BLaER1 treated with 17β-estradiol and CSF1 and Interleukin-3, amounts not matched to agents 10 nM and 100 nM (cell line): ENCODE results near the gene GALNS.
A peak's percentile ranks its signal among the peaks of the same experiment; 100 is the strongest.

Experiments used
- H3K27ac ChIP-seq, 11 experiments: shearing (Covaris generic); formaldehyde crosslinking; 2 replicates each; pipeline ENCODE4 v1.8.1; 2022
- H3K27me3 ChIP-seq, 11 experiments: shearing (Covaris generic); formaldehyde crosslinking; 2 replicates each; pipeline ENCODE4 v1.8.1; 2022
- H3K36me3 ChIP-seq, 11 experiments: shearing (Covaris generic); formaldehyde crosslinking; 2 replicates each; pipeline ENCODE4 v1.8.1; 2022
- H3K4me1 ChIP-seq, 10 experiments: shearing (Covaris generic); formaldehyde crosslinking; 2 replicates each; pipeline ENCODE4 v1.8.1; 2022
- H3K4me2 ChIP-seq, 11 experiments: shearing (Covaris generic); formaldehyde crosslinking; 2 replicates each; pipeline ENCODE4 v1.8.1; 2022
- H3K4me3 ChIP-seq, 10 experiments: shearing (Covaris generic); formaldehyde crosslinking; 2 replicates each; pipeline ENCODE4 v1.8.1; 2022
- H3K9ac ChIP-seq, 11 experiments: shearing (Covaris generic); formaldehyde crosslinking; 2 replicates each; pipeline ENCODE4 v1.8.1; 2022
- H3K9me3 ChIP-seq, 11 experiments: shearing (Covaris generic); formaldehyde crosslinking; replicated peaks in 1 of 11; 2 replicates each; pipeline ENCODE4 v1.8.1; 2022
- H4K20me1 ChIP-seq, 11 experiments: shearing (Covaris generic); formaldehyde crosslinking; 2 replicates each; pipeline ENCODE4 v1.8.1; 2022
- Cebpa-rat ChIP-seq, 11 experiments: shearing (Covaris generic); IDR thresholded peaks; 2 replicates each; pipeline ENCODE4 v1.8.1; 2022

The GALNS gene

GRCh38 chr16:88855176-88855575 lies 1.6 kb downstream of the GALNS start:
- Histone ChIP-seq H4K20me1 (peaks cover 47 to 84% (median 60%) of the 10 kb centered on the region in 11 experiments; a peak in 21 of 22 replicates), H3K9me3 (no peaks in the 10 kb centered on the region), H3K27me3 (no peaks in the 10 kb centered on the region), H3K27ac (peak overlapping the region in 7 of 11 experiments; percentile 16 to 76 (median 53); a peak in 8 of 22 replicates), H3K4me3 (peak overlapping the region in 7 of 10 experiments; percentile 65 to 100 (median 93); a peak in 11 of 20 replicates), H3K4me2 (peak overlapping the region; percentile 86 to 100 (median 98)), H3K4me1 (peaks cover 46 to 75% (median 60%) of the 10 kb centered on the region in 10 experiments), H3K36me3 (peaks cover 7 to 60% (median 29%) of the 10 kb centered on the region in 11 experiments; a peak in 21 of 22 replicates), H3K9ac (peak overlapping the region in 10 of 11 experiments; percentile 13 to 82 (median 73); a peak in 17 of 22 replicates)
- TF ChIP-seq Cebpa-rat (IDR thresholded peaks at IDR 0.05), result no peak

- Histone ChIP-seq H3K4me2 (peak overlapping the region; percentile 86 to 100 (median 98)), H3K9ac (peak overlapping the region in 8 of 11 experiments; percentile 13 to 72 (median 62); a peak in 12 of 22 replicates), H3K27ac (peak overlapping the region in 5 of 11 experiments; percentile 16 to 76 (median 41); a peak in 6 of 22 replicates), H3K4me3 (peak overlapping the region in 3 of 10 experiments; percentile 92 to 98 (median 93); a peak in 2 of 20 replicates), H3K27me3 (no peaks in the 10 kb centered on the region), H3K4me1 (peaks cover 40 to 69% (median 54%) of the 10 kb centered on the region in 10 experiments), H3K36me3 (peaks cover 14 to 62% (median 35%) of the 10 kb centered on the region in 11 experiments; a peak in 21 of 22 replicates), H3K9me3 (no peaks in the 10 kb centered on the region), H4K20me1 (peaks cover 50 to 85% (median 66%) of the 10 kb centered on the region in 11 experiments; a peak in 21 of 22 replicates)
- TF ChIP-seq Cebpa-rat (IDR thresholded peaks at IDR 0.05), result no peak
Measured at GRCh38 chr16:88854306-88855111, 2.2 kb downstream of the GALNS start.

- peaks cover 29 to 63% (median 43%) of the 10 kb centered on the region in 10 experiments for H3K4me1 ChIP-seq
- H3K27ac ChIP-seq, result peak overlapping the region in 2 of 11 experiments; percentile 20 to 57; a peak in 3 of 22 replicates
- no peak overlapping the region for H3K4me3 ChIP-seq
- peak overlapping the region in 6 of 11 experiments; percentile 86 to 100 (median 98); a peak in 10 of 22 replicates for H3K4me2 ChIP-seq
- H3K9me3 ChIP-seq, result no peaks in the 10 kb centered on the region
- no peaks in the 10 kb centered on the region for H3K27me3 ChIP-seq
- peak overlapping the region in 6 of 11 experiments; percentile 20 to 53 (median 34); a peak in 7 of 22 replicates for H3K9ac ChIP-seq
- peaks cover 14 to 59% (median 35%) of the 10 kb centered on the region in 11 experiments; a peak in 21 of 22 replicates for H3K36me3 ChIP-seq
- no peak for TF ChIP-seq Cebpa-rat (IDR thresholded peaks at IDR 0.05)
- H4K20me1 ChIP-seq, result peaks cover 50 to 85% (median 76%) of the 10 kb centered on the region in 11 experiments; a peak in 21 of 22 replicates
Measured at GRCh38 chr16:88853325-88853941, 3.3 kb downstream of the GALNS start.

GRCh38 chr16:88851616-88852015 lies 5.1 kb downstream of the GALNS start:
- Histone ChIP-seq H3K36me3 (peaks cover 20 to 73% (median 49%) of the 10 kb centered on the region in 11 experiments; a peak in 21 of 22 replicates), H3K27ac (no peak overlapping the region), H3K27me3 (no peaks in the 10 kb centered on the region), H4K20me1 (peaks cover 54 to 97% (median 91%) of the 10 kb centered on the region in 11 experiments; a peak in 21 of 22 replicates), H3K4me3 (no peak overlapping the region), H3K9me3 (no peaks in the 10 kb centered on the region), H3K4me1 (peaks cover 21 to 59% (median 35%) of the 10 kb centered on the region in 10 experiments), H3K9ac (peak overlapping the region in 1 of 11 experiments; percentile 13; a peak in 1 of 22 replicates), H3K4me2 (peak overlapping the region in 2 of 11 experiments; percentile 12 to 17; a peak in 1 of 22 replicates)
- no peak for TF ChIP-seq Cebpa-rat (IDR thresholded peaks at IDR 0.05)

GRCh38 chr16:88850531-88851199 lies 6.1 kb downstream of the GALNS start:
- no peak overlapping the region for H3K9ac ChIP-seq
- no peaks in the 10 kb centered on the region for H3K27me3 ChIP-seq
- H3K4me3 ChIP-seq, result no peak overlapping the region
- TF ChIP-seq Cebpa-rat (IDR thresholded peaks at IDR 0.05), result no peak
- peaks cover 48 to 99% (median 89%) of the 10 kb centered on the region in 11 experiments; a peak in 21 of 22 replicates for H4K20me1 ChIP-seq
- H3K4me1 ChIP-seq, result peaks cover 15 to 53% (median 29%) of the 10 kb centered on the region in 10 experiments
- no peak overlapping the region for H3K27ac ChIP-seq
- no peak overlapping the region for H3K4me2 ChIP-seq
- H3K9me3 ChIP-seq, result no peaks in the 10 kb centered on the region
- peaks cover 20 to 83% (median 57%) of the 10 kb centered on the region in 11 experiments; a peak in 21 of 22 replicates for H3K36me3 ChIP-seq

DNA sequence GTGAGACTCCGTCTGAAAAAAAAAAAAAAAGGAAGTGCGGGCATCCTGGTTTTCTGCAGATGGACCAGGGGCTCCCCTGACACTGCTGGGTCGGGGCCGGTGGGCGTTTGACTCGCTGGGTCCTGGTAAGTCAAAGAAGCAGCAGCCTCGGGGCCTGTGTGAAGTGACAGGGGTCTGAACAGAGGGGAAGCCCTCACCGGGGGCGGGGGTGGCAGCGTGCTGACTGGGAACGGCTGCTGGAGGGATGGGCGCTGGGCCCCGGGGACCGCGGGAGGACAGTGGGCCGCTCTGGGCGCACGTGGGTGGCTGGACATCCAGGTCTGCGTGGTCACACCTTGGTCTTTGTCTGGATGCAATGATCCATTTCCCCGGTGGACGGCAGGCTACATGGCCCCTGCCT lies 8.2 kb downstream of the GALNS start:
- Histone ChIP-seq H3K4me2 (no peak overlapping the region; a peak in 1 of 22 replicates), H3K36me3 (peaks cover 20 to 74% (median 55%) of the 10 kb centered on the region in 11 experiments; a peak in 21 of 22 replicates), H3K27ac (no peak overlapping the region), H3K9ac (peak overlapping the region in 1 of 11 experiments; percentile 3; a peak in 1 of 22 replicates), H3K9me3 (no peaks in the 10 kb centered on the region), H3K27me3 (no peaks in the 10 kb centered on the region), H3K4me1 (peaks cover 0 to 32% (median 12%) of the 10 kb centered on the region in 10 experiments; a peak in 16 of 20 replicates), H4K20me1 (peaks cover 34 to 99% (median 84%) of the 10 kb centered on the region in 11 experiments; a peak in 20 of 22 replicates), H3K4me3 (no peak overlapping the region)
- TF ChIP-seq Cebpa-rat (IDR thresholded peaks at IDR 0.05), result no peak

GRCh38 chr16:88847654-88848053 lies 9.1 kb downstream of the GALNS start:
- H3K9me3 ChIP-seq, result no peaks in the 10 kb centered on the region
- no peak for TF ChIP-seq Cebpa-rat (IDR thresholded peaks at IDR 0.05)
- H3K4me1 ChIP-seq, result peaks cover under 1 to 25% (median 9%) of the 10 kb centered on the region in 10 experiments; a peak in 15 of 20 replicates
- H3K9ac ChIP-seq, result no peak overlapping the region; a peak in 1 of 22 replicates
- no peak overlapping the region for H3K4me2 ChIP-seq
- H3K27ac ChIP-seq, result no peak overlapping the region
- H4K20me1 ChIP-seq, result peaks cover 38 to 100% (median 83%) of the 10 kb centered on the region in 11 experiments; a peak in 20 of 22 replicates
- no peak overlapping the region for H3K4me3 ChIP-seq
- H3K36me3 ChIP-seq, result peaks cover 20 to 79% (median 54%) of the 10 kb centered on the region in 11 experiments; a peak in 21 of 22 replicates
- H3K27me3 ChIP-seq, result no peaks in the 10 kb centered on the region

DNA sequence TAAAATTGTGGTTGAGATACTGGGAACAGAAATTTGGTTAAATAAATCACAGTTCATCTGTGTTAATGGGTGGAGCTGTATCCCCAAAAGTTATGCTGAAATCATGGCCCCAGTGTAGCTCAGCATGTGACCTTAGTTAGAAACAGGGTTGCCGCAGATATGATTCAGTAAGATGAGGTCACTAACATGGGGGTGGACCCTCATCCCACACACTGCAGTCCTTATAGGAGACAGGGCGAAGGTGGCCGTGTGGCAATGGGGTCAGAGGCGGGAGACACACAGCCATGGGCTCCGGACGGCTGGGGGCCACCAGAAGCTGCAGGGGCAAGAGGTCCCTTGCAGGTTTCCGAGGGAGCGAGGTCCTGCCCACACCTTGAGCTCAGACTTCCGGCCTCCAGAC lies 10.7 kb downstream of the GALNS start:
- H3K4me3 ChIP-seq, result no peak overlapping the region
- no peak overlapping the region for H3K9ac ChIP-seq
- no peak overlapping the region for H3K27ac ChIP-seq
- H3K36me3 ChIP-seq, result peaks cover 20 to 73% (median 50%) of the 10 kb centered on the region in 11 experiments; a peak in 21 of 22 replicates
- H3K4me1 ChIP-seq, result peaks cover 10 to 35% (median 22%) of the 10 kb centered on the region in 10 experiments
- TF ChIP-seq Cebpa-rat (IDR thresholded peaks at IDR 0.05), result no peak
- no peaks in the 10 kb centered on the region for H3K9me3 ChIP-seq
- no peaks in the 10 kb centered on the region for H3K27me3 ChIP-seq
- H4K20me1 ChIP-seq, result peaks cover 47 to 100% (median 83%) of the 10 kb centered on the region in 11 experiments; a peak in 20 of 22 replicates
- H3K4me2 ChIP-seq, result no peak overlapping the region
